ENCODE measurements around the gene SEPTIN10.
"Not testable (repeated sequence)": the region's sequence is repeated elsewhere in the genome, so short reads cannot be mapped to it uniquely, and the experiment has no call there.

Gene SEPTIN10

GRCh38 chr2:109538546-109538945 is 75.2 kb downstream of the SEPTIN10 start:
- DNase-seq, result no peak

- no peak for DNase-seq
These were observed 76.1 kb downstream of the SEPTIN10 start for GRCh38 chr2:109537565-109538222.

GRCh38 chr2:109536556-109536955 is 77.2 kb downstream of the SEPTIN10 start:
- DNase-seq, result not testable (repeated sequence)

GRCh38 chr2:109535217-109535946 is 78.4 kb downstream of the SEPTIN10 start:
- DNase-seq, result no peak

- no peak for DNase-seq
These were observed 79.9 kb downstream of the SEPTIN10 start for GRCh38 chr2:109533823-109534222.

GRCh38 chr2:109532728-109533076 is 81.1 kb downstream of the SEPTIN10 start:
- no peak for DNase-seq

GRCh38 chr2:109531896-109532727 is 81.7 kb downstream of the SEPTIN10 start:
- DNase-seq, result no peak

- no peak for DNase-seq
These were observed 82.5 kb downstream of the SEPTIN10 start for GRCh38 chr2:109531221-109531620.

GRCh38 chr2:109530712-109531111 is 83.1 kb downstream of the SEPTIN10 start:
- no peak for DNase-seq

GRCh38 chr2:109529532-109530449 is 84.0 kb downstream of the SEPTIN10 start:
- no peak for DNase-seq

GRCh38 chr2:109528811-109529501 is 84.8 kb downstream of the SEPTIN10 start:
- DNase-seq, result no peak

- no peak for DNase-seq
These were observed 85.7 kb downstream of the SEPTIN10 start for GRCh38 chr2:109527846-109528705.

GRCh38 chr2:109527079-109527478 is 86.7 kb downstream of the SEPTIN10 start:
- no peak for DNase-seq

GRCh38 chr2:109526442-109526970 is 87.3 kb downstream of the SEPTIN10 start:
- no peak for DNase-seq

- DNase-seq, result no peak
These were observed 87.9 kb downstream of the SEPTIN10 start for GRCh38 chr2:109525836-109526235.

- DNase-seq, result no peak
These were observed 90.0 kb downstream of the SEPTIN10 start for GRCh38 chr2:109523536-109524361.

GRCh38 chr2:109523121-109523520 is 90.6 kb downstream of the SEPTIN10 start:
- DNase-seq, result no peak

- no peak for DNase-seq
These were observed 91.7 kb downstream of the SEPTIN10 start for GRCh38 chr2:109522063-109522374.

- no peak for DNase-seq
These were observed 92.3 kb downstream of the SEPTIN10 start for GRCh38 chr2:109521233-109522062.
